GM13976 (cell line): ENCODE measurements around the gene ZFHX3.
"Not testable (repeated sequence)": the region's sequence is repeated elsewhere in the genome, so short reads cannot be mapped to it uniquely, and the experiment has no call there.

Experiments
- DNase-seq: peaks from one replicate; pipeline ENCODE4 v3.0.0; 2012; ENCODE audit warnings: low spot score
- CTCF ChIP-seq: IDR thresholded peaks from 2 replicates; pipeline ENCODE4 v1.5.1; 2012; ENCODE audit warnings: borderline replicate concordance, mild to moderate bottlenecking; ENCODE audit not compliant: insufficient read depth; ENCODE audit errors: extremely low read depth, missing control alignments, control extremely low read depth
- in situ Hi-C: fragments of 300-500 bp; cut with MboI; formaldehyde crosslinking; loops from one replicate; pipeline ENCODE4 v1.12.0; 2022; ENCODE audit warnings: low sequenced_read_pairs, mixed read lengths, inconsistent platforms; ENCODE audit not compliant: unreplicated experiment

The ZFHX3 gene

GRCh38 chr16:73010150-73010676 lies 37.7 kb downstream of the ZFHX3 start:
- no peak for DNase-seq
- TF ChIP-seq CTCF: no peak
- in situ Hi-C loops: no loop called here

GRCh38 chr16:73009710-73010109 lies 38.2 kb downstream of the ZFHX3 start:
- in situ Hi-C loops, DNase-seq: not testable (repeated sequence)

- in situ Hi-C loops: no loop called here
- no peak for TF ChIP-seq CTCF
- no peak for DNase-seq
These were observed 41.9 kb downstream of the ZFHX3 start for GRCh38 chr16:73006026-73006425.

GRCh38 chr16:73002866-73003265 lies 45.1 kb downstream of the ZFHX3 start:
- in situ Hi-C loops: no loop called here
- TF ChIP-seq CTCF: no peak
- DNase-seq: no peak

- in situ Hi-C loops: no loop called here
- TF ChIP-seq CTCF: no peak
These were observed 46.9 kb downstream of the ZFHX3 start for GRCh38 chr16:73000907-73001521.

GRCh38 chr16:73000020-73000906 lies 47.7 kb downstream of the ZFHX3 start:
- in situ Hi-C loops: no loop called here
- TF ChIP-seq CTCF: no peak
- no peak for DNase-seq

More at GRCh38 chr16:73000907-73001521, 46.9 kb downstream of the ZFHX3 start:
- no peak for DNase-seq

GRCh38 chr16:72999541-73000019 lies 48.3 kb downstream of the ZFHX3 start:
- no peak for DNase-seq
- TF ChIP-seq CTCF: no peak
- in situ Hi-C loops: no loop called here
